Ectodermal cell (in vitro differentiated cells): ENCODE data around the gene TLR2.

ENCODE experiments used
- H3K27ac ChIP-seq: 2 replicates; pipeline ENCODE4 v1.7.0; 2013; ENCODE audit warnings: mild to moderate bottlenecking, low read depth, low read length; ENCODE audit not compliant: insufficient read depth, poor library complexity, severe bottlenecking
- H3K27me3 ChIP-seq: 2 replicates; pipeline ENCODE4 v1.7.0; 2013; ENCODE audit warnings: mild to moderate bottlenecking, low read length; ENCODE audit not compliant: insufficient read depth, control insufficient read depth, poor library complexity, severe bottlenecking
- H3K36me3 ChIP-seq: one replicate; pipeline ENCODE4 v1.7.0; 2013; ENCODE audit warnings: low read length; ENCODE audit not compliant: control insufficient read depth, insufficient read depth
- H3K4me1 ChIP-seq: one replicate; pipeline ENCODE4 v1.7.0; 2013; ENCODE audit warnings: low read length; ENCODE audit not compliant: control insufficient read depth, insufficient read depth
- H3K4me3 ChIP-seq: 2 replicates; pipeline ENCODE4 v1.7.0; 2013; ENCODE audit warnings: low read depth, low read length, control low read depth; ENCODE audit not compliant: insufficient read depth
- H3K9me3 ChIP-seq: 2 replicates; pipeline ENCODE4 v1.7.0; 2013; ENCODE audit warnings: mild to moderate bottlenecking, low read length, moderate library complexity; ENCODE audit not compliant: control insufficient read depth
- WGBS, 2 experiments: methylation state at CpG; one replicate each; pipeline ENCODE4 v1.1.7; 2013; ENCODE audit warnings: missing lambda C conversion rate in 2 of 2; 5-methylcytosine and 5-hydroxymethylcytosine counted together

The TLR2 gene

GRCh38 chr4:153728660-153729059 lies 44.6 kb downstream of the TLR2 start:
- Histone ChIP-seq H3K4me1 (no peaks in the 10 kb centered on the region), H3K4me3 (no peak overlapping the region), H3K27ac (no peak overlapping the region), H3K9me3 (no peaks in the 10 kb centered on the region), H3K36me3 (no peaks in the 10 kb centered on the region), H3K27me3 (no peaks in the 10 kb centered on the region)
- WGBS, 2 experiments: 90 to 93% methylated on average over 4 of the region's 4 CpGs

- no peaks in the 10 kb centered on the region for H3K4me1 ChIP-seq
- no peaks in the 10 kb centered on the region for H3K27me3 ChIP-seq
- WGBS, 2 experiments: 86 to 88% methylated on average over 2 of the region's 2 CpGs
- H3K27ac ChIP-seq: no peak overlapping the region
- H3K9me3 ChIP-seq: no peaks in the 10 kb centered on the region
- H3K4me3 ChIP-seq: no peak overlapping the region
- H3K36me3 ChIP-seq: no peaks in the 10 kb centered on the region
Observed at GRCh38 chr4:153729895-153730294, 45.8 kb downstream of the TLR2 start.

- Histone ChIP-seq H3K4me1 (no peaks in the 10 kb centered on the region), H3K27me3 (no peaks in the 10 kb centered on the region), H3K36me3 (no peaks in the 10 kb centered on the region), H3K9me3 (no peaks in the 10 kb centered on the region), H3K27ac (no peak overlapping the region), H3K4me3 (no peak overlapping the region)
- WGBS, 2 experiments: 86 to 95% methylated on average over 3 of the region's 3 CpGs
Observed at GRCh38 chr4:153731239-153731638, 47.2 kb downstream of the TLR2 start.

GRCh38 chr4:153733751-153734448 lies 49.8 kb downstream of the TLR2 start:
- Histone ChIP-seq H3K36me3 (no peaks in the 10 kb centered on the region), H3K4me3 (no peak overlapping the region), H3K27me3 (no peaks in the 10 kb centered on the region), H3K4me1 (no peaks in the 10 kb centered on the region), H3K27ac (no peak overlapping the region), H3K9me3 (no peaks in the 10 kb centered on the region)
- WGBS, 2 experiments: 78 to 89% methylated on average over 3 to 4 of the region's 4 CpGs

- H3K4me1 ChIP-seq: no peaks in the 10 kb centered on the region
- no peak overlapping the region for H3K27ac ChIP-seq
- no peak overlapping the region for H3K4me3 ChIP-seq
- H3K36me3 ChIP-seq: no peaks in the 10 kb centered on the region
- no peaks in the 10 kb centered on the region for H3K27me3 ChIP-seq
- no peaks in the 10 kb centered on the region for H3K9me3 ChIP-seq
Observed at GRCh38 chr4:153735906-153736461, 51.9 kb downstream of the TLR2 start.

GRCh38 chr4:153741541-153741940 lies 57.5 kb downstream of the TLR2 start:
- Histone ChIP-seq H3K27ac (no peak overlapping the region), H3K27me3 (no peaks in the 10 kb centered on the region), H3K9me3 (no peaks in the 10 kb centered on the region), H3K36me3 (no peaks in the 10 kb centered on the region), H3K4me1 (no peaks in the 10 kb centered on the region), H3K4me3 (no peak overlapping the region)
- 75 to 100% methylated on average over 1 of the region's 2 CpGs for WGBS, 2 experiments

- Histone ChIP-seq H3K27ac (no peak overlapping the region), H3K4me3 (no peak overlapping the region), H3K4me1 (no peaks in the 10 kb centered on the region), H3K36me3 (no peaks in the 10 kb centered on the region), H3K27me3 (no peaks in the 10 kb centered on the region), H3K9me3 (no peaks in the 10 kb centered on the region)
Observed at GRCh38 chr4:153745651-153746050, 61.6 kb downstream of the TLR2 start.

GRCh38 chr4:153747406-153747955 lies 63.4 kb downstream of the TLR2 start:
- H3K4me3 ChIP-seq: no peak overlapping the region
- H3K27ac ChIP-seq: no peak overlapping the region
- H3K9me3 ChIP-seq: no peaks in the 10 kb centered on the region
- H3K4me1 ChIP-seq: no peaks in the 10 kb centered on the region
- 91 to 92% methylated on average over 4 of the region's 4 CpGs for WGBS, 2 experiments
- H3K36me3 ChIP-seq: no peaks in the 10 kb centered on the region
- H3K27me3 ChIP-seq: no peaks in the 10 kb centered on the region

GRCh38 chr4:153748378-153748777 lies 64.3 kb downstream of the TLR2 start:
- H3K27me3 ChIP-seq: no peaks in the 10 kb centered on the region
- no peaks in the 10 kb centered on the region for H3K36me3 ChIP-seq
- H3K4me3 ChIP-seq: no peak overlapping the region
- H3K4me1 ChIP-seq: no peaks in the 10 kb centered on the region
- no peak overlapping the region for H3K27ac ChIP-seq
- H3K9me3 ChIP-seq: no peaks in the 10 kb centered on the region
- 91 to 92% methylated on average over 6 of the region's 6 CpGs for WGBS, 2 experiments

- no peak overlapping the region for H3K27ac ChIP-seq
- H3K4me1 ChIP-seq: no peaks in the 10 kb centered on the region
- no peaks in the 10 kb centered on the region for H3K9me3 ChIP-seq
- H3K4me3 ChIP-seq: no peak overlapping the region
- no peaks in the 10 kb centered on the region for H3K36me3 ChIP-seq
- no peaks in the 10 kb centered on the region for H3K27me3 ChIP-seq
- 39 to 49% methylated on average over 3 to 4 of the region's 5 CpGs for WGBS, 2 experiments
Observed at GRCh38 chr4:153750197-153750817, 66.2 kb downstream of the TLR2 start.
